ENCODE measurements around the gene SLIT1.

The SLIT1 gene

DNA sequence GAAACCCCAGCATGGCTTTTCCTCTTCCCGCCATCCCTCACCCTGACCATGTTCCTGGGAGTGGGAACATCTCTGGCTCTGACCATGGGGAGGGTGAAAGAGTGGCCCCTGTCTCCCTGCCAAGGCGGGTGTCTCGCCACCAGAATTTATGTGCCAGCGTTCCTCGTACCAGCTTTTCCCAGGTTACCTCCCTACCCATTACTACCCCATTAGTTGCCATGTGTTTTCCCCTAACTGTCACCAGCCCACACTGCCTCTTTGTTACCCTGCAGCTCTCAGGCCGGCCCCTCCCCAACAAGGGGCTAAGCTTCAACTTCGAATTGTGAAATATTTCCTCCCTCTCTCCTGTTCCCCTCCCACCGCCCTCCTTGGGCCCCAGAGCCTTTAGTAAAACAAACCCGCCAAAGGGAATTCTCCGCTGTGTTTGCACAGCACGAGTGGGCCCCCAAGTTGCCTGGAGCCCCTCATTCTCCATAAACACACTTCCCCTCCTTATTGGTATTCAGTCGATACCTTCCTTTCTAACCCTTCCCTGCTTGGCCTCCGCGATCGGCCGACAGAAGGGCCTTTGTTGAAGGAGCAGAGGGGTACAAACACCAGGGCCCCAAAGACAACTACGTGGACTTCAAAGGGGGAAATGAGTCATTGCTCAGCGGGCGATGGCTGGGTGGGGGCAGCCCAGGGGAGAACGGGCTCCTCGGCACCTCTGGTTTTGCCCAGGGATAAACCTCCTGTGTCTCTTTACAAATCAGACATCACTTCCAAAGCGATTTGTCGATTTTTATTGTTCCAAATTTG lies 45.5 kb downstream of the SLIT1 start:
- DNase-seq (ENCODE audit: low read depth, low spot score) = no peak

GRCh38 chr10:97139651-97140048 lies 46.1 kb downstream of the SLIT1 start:
- DNase-seq (ENCODE audit: low read depth, low spot score) = no peak

- DNase-seq (ENCODE audit: low read depth, low spot score) = no peak
Observed at GRCh38 chr10:97138846-97139245, 46.9 kb downstream of the SLIT1 start.

DNA sequence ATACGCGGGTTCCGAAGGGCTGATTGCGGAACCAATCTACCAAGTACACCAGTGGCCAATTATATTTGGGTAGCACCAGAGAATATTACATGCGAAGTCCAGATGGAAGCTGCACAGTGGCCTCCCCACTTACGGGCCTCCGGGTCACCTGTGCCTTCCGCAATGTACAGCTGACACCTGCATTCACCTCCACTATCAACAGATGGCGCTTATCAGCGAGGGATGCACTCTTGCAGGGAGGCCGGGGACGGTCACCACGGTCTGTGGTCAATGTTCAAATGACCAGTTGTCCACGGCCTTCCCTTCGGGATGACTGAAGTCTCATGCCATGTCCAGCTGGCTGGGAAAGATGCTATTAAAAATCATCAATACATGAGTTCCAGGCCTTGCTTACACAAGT lies 47.6 kb downstream of the SLIT1 start:
- DNase-seq (ENCODE audit: low read depth, low spot score) = no peak

- no peak for DNase-seq (ENCODE audit: low read depth, low spot score)
Observed at GRCh38 chr10:97136756-97137155, 49.0 kb downstream of the SLIT1 start.

DNA sequence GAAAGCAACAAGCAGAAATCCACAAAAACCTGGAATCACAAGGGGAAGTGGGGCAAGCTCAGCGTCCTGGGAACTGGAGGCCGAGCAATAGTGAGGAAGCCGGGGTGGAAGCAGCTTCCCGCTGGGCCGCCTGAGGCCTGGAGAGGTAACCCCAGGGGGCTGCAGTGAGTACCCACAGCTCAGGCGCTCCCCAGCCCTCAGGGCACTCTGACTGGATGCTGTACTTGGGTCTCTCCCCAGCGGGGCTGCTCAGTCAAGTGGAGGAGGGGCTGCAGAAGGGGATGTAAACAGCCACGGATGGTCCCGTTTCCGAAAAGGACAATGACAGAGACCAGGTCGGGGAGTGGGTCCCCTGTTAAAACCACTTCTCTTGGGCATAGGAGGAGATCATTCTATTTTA lies 50.3 kb downstream of the SLIT1 start:
- no peak for DNase-seq (ENCODE audit: low read depth, low spot score)

DNA sequence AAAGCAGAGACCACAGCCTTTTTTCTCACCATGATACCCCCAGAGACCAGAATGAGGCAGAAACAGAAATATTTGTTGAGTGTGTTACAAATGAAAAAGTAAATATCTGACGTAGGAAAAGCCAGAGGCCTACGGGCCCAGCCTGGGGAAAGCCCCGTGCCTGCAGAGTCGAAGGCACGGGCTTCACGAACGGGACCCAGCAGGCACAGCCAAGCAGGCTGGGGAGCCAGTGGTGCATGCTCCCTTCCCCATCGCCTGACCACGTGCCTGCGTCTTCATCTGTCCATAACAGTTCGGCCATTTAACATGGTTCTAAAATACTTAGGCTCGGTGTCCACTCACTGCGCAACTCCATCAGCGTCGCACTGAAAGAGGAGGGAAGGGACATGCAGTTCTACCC lies 50.8 kb downstream of the SLIT1 start:
- DNase-seq (ENCODE audit: low read depth, low spot score) = no peak

DNA sequence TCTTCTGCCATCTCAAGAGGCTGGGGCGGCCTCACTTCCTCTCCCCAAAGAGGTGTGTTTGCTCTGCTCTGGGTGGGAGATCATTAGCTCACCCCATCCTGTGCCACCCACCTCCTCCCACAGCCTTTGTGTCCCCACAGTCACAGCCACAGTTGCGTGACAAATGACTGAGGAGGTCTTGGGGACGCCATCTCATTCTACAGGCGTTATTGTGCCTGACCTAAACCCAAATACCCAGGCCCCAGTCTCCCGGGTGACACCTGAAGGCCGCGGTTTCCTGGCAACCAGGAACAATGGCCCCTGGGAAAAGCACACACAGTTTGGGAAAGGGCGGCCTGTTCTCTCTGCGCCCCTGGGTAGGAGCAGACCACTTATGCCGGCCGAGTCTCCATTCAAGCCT lies 51.6 kb downstream of the SLIT1 start:
- no peak for DNase-seq (ENCODE audit: low read depth, low spot score)

GRCh38 chr10:97132273-97132672 lies 53.5 kb downstream of the SLIT1 start:
- no peak for DNase-seq (ENCODE audit: low read depth, low spot score)

DNA sequence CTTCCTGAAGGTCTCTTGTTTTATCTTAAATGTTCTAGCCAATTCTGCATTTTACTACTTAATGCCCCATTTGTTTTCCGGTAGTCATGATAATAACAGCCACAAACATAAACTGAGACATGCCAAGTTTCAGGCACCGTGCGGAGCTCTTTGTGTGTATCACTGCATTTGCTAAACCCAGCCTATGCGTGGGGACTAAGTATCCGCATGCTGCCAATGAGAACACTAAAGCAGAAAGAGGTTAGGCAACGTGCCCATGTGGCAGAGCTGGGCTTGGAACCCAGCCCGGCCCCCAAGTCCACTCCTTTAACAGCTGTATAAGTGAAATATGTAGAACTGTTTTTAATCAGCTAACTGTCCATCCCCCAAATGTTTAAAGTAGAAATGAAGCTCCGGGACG lies 54.1 kb downstream of the SLIT1 start:
- DNase-seq (ENCODE audit: low read depth, low spot score) = no peak

DNA sequence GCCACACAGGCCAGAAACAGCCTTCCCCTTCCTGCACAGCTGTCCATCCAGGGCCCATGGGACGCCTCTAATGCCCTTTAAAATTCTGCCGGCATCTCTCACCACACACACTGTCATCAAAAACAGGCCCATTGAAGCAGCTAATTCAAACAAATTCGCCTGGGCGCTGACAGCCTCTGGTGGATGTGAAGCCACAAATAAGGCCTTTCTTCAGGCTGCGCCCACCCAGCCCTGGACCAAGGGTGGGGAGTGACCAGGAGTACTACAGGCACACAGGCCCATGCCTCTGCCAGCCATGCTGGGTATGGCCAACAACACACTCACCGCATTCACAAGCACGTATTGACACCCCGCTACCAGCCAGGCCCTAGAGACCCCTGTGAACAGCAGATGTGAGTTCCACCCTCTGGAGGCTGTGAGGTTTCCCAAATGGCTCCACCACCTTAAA lies 54.6 kb downstream of the SLIT1 start:
- DNase-seq (ENCODE audit: low read depth, low spot score) = no peak

DNA sequence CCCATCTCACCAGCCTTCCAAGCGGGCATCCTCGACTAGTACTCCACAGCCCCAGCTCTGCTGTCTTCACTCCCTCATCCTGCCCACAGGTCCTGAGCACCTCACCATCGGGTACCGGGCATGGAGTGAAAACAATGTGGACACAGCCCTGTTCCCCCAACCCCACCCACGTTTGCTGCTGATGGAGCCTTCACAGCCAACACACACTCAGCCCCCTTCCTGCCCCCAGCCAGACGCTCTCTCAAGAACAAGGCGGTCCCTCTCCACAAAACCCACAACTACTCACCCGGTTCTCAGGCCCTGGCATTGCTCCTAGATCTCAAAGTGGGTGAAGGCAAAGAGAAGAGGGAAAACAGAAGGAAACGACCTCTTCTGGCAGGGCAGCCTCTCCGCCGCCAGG lies 56.1 kb downstream of the SLIT1 start:
- no peak for DNase-seq (ENCODE audit: low read depth, low spot score)

DNA sequence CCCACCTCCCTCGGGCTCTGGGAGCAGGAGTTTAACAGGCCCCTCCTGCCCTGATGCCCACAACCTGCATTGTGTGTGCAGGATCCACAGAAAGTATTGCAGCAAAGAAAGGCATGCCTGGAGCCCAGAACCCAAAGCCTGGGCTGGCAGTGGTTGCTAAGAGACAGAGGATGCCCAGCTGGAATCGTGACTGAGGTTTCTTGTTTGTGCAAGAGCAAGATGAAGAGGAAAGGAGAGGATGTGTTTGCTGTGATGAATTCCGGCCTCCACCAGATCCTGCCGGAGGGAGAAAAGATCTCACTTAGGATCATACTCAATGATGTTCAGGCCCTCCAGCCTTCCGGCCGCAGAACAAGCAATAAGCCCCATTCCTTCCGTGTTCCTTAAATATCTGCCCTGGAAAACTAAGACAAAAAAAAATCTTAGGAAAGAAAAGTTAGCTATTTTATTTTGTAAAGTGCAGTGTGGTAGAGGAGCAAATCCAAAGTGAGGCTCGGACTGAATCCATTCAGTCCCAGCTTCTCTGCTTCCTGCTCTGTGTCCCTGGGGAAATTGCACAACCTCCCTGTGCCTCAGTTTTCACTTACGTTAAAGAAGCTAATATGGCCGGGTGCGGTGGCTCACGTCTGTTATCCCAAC lies 57.1 kb downstream of the SLIT1 start:
- no peak for DNase-seq (ENCODE audit: low read depth, low spot score)

- DNase-seq (ENCODE audit: low read depth, low spot score) = no peak
Observed at GRCh38 chr10:97128039-97128492, 57.7 kb downstream of the SLIT1 start.

GRCh38 chr10:97127509-97127908 lies 58.2 kb downstream of the SLIT1 start:
- DNase-seq (ENCODE audit: low read depth, low spot score) = no peak

DNA sequence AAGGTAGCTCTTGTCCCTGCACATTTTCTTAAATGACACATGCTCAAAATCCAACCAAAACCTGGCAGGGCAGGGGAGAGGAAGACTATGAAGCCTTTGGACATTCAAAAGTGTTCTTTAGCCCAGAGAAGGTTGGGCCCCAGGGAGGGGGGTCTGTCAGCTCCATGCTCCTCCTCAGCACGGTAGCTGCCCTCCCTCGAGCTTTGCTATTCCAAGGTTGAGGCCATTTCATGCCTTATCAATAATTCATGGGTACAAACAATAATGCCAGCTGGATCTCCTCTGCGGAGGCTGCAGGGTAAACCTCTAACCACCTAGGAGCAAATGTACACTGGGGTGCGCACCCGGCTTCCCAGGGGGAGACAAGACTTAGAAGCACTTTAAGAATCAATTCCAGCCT lies 61.5 kb downstream of the SLIT1 start:
- DNase-seq (ENCODE audit: low read depth, low spot score) = no peak

GRCh38 chr10:97123765-97124164 lies 62.0 kb downstream of the SLIT1 start:
- DNase-seq (ENCODE audit: low read depth, low spot score) = no peak

GRCh38 chr10:97121041-97121440 lies 64.7 kb downstream of the SLIT1 start:
- DNase-seq (ENCODE audit: low read depth, low spot score) = no peak

DNA sequence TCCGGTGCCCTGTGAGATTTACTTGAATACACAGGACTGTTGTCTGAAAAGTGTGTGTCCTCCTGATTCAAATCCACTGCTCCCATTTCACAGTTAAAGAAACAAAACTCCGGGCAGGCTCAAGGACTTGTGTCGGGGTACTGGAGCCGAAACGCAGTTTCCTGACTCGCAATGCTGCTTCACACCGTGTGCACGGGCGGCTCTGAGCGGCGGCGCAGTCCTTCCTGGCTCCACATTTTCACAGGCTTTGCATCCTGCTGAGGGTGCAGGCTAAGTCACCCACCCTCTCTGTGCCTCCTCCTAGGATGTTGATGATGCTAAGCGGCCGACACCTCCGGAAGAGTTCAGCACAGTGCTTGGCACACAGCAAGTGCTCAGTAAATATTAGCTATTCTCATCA lies 65.4 kb downstream of the SLIT1 start:
- DNase-seq (ENCODE audit: low read depth, low spot score) = no peak

GRCh38 chr10:97119058-97119745 lies 66.6 kb downstream of the SLIT1 start:
- no peak for DNase-seq (ENCODE audit: low read depth, low spot score)

DNA sequence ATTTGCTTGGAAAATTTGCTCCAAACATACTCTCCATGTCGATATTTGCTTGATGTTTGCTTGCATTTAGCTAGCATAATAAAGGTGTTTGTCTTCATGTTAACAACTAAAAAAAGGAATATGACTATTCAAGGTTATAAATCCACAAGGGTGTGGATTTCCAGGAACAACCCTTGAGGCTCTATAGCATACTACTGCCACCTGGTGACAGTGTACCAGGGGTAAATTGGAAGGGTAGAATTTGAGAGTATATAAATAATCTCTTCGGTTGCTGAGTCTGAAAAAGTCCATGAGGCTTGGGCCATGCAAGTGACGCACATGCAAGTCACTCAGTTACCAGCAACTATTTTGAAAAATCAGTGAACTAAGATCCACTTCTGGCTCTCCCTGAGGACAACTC lies 68.4 kb downstream of the SLIT1 start:
- DNase-seq (ENCODE audit: low read depth, low spot score) = no peak

GRCh38 chr10:97116462-97117162 lies 69.1 kb downstream of the SLIT1 start:
- DNase-seq (ENCODE audit: low read depth, low spot score) = no peak

Measured in iPS DF 19.7 (cell line).